ENCODE data around the gene FRMD4B.

DNA sequence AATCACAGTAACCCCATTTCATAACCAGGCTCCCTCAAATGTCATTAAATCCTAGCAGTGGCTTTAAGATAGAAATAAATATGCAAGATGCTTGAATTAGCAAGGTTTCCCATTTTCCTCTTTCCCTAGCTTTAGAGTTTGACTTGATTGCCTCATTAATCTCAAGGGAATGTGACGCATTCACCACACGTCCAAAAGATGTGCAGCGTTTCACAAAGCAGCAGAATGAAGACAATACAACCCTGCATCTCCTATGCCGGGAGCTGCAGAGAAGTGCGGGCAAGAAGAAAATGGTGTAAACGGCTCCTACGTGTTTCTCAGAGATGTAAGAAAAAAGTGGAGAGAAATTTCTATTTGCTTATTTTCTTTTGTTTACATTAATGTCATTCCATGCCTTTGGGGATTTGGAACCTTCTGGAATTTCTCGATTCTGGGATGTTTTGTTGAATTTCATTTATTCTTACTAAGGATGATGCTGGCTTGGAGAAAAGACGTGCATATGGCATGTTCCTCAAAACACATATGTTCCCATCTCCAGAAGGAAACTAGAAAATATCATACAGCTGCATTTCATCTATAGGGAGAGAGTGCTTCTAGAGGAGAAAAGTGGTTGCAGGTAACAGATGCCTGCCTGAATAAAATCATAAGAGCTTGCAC, 27.8 kb upstream of the FRMD4B start:
- TF ChIP-seq, protein P1, sequence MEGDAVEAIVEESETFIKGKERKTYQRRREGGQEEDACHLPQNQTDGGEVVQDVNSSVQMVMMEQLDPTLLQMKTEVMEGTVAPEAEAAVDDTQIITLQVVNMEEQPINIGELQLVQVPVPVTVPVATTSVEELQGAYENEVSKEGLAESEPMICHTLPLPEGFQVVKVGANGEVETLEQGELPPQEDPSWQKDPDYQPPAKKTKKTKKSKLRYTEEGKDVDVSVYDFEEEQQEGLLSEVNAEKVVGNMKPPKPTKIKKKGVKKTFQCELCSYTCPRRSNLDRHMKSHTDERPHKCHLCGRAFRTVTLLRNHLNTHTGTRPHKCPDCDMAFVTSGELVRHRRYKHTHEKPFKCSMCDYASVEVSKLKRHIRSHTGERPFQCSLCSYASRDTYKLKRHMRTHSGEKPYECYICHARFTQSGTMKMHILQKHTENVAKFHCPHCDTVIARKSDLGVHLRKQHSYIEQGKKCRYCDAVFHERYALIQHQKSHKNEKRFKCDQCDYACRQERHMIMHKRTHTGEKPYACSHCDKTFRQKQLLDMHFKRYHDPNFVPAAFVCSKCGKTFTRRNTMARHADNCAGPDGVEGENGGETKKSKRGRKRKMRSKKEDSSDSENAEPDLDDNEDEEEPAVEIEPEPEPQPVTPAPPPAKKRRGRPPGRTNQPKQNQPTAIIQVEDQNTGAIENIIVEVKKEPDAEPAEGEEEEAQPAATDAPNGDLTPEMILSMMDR (conservative IDR thresholded peaks at IDR 0.05; ENCODE audit: low read length): no peak
- no peak for TF ChIP-seq EZH2phosphoT487 (IDR thresholded peaks at IDR 0.05; ENCODE audit: borderline replicate concordance)

All from Loucy (cell line).